Activated CD4-positive, alpha-beta T cell treated with anti-CD3 and anti-CD28 coated beads, Interleukin-2, Interleukin-6, amounts not matched to agents 100 ng/mL and 50 ng/mL, durations not matched to agents 16 hours and 8 hours (primary cell): ENCODE data around the gene MRTFB.
A peak's percentile ranks its signal among the peaks of the same experiment; 100 is the strongest.

Experiments
- DNase-seq: peaks from one replicate; pipeline ENCODE4 v3.0.0-alpha.2; 2020

Gene MRTFB

GRCh38 chr16:14296663-14297062 is 225.5 kb downstream of the MRTFB start:
- no peak for DNase-seq

GRCh38 chr16:14298374-14299122 is 227.4 kb downstream of the MRTFB start:
- DNase-seq = no peak

DNA sequence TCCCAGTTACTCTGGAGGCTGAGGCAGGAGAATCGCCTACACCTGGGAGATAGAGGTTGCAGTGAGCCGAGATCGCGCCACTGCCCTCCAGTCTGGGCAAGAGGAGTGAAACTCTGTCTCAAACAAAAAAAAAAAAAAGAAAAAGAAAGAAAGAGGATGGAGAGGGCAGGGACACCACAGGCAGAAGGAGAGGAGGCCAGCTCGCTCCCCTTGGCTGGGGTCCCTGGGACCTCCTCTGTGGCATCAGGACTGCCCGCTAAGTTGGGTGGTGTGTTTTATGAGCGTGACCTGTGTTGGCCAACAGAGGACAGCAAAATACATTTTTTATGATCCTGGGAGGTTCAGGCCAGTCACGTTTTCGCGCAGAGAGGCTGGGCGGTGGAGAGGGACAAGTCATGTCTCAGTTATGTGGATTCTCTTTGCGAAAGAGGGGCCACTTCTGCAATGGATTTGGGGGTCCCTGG is 229.6 kb downstream of the MRTFB start:
- DNase-seq = peak; percentile 48

DNA sequence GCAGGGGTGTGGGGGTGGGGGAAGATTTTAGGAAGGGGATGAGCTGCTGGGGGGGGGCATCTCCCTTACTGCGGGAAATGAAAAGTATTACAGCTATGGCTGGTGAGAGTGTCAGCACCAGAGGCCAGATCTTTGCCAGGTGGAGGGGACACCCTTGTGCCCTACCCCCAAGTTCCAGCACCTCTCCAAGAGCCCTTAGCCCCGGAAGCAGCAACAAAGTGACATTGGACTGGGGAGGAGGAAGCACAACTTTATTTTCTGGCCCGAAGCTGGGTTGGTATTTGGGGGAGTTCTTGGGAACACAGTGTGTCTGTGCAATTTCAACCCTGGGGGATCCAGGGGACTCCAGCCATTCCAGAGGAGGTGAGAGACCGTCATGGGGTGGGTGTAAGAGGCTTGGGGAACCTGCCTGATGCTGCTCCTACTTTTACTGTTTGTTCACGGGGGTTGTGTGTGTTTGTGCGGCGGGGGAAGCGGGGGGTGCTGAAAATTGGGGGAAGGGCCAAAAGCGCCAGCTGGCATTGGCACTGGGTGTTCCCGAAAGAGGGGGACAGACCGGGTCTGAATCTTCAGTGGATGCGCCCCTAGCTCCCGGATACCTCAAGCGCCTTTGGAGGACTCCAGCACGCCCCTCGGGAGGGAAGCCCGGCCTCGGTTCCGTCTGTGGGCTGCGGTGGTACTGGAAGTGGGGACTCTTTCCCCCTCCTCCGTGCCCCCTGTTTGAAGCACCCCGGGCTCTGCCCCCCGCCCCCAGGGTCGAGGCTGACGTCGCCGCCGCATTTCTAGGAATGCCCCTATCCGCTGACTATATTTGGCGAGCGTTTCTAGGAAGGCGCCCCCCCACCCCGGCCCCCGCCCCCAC is 230.3 kb downstream of the MRTFB start:
- DNase-seq = no peak

GRCh38 chr16:14302031-14302398 is 230.9 kb downstream of the MRTFB start:
- DNase-seq = no peak

DNA sequence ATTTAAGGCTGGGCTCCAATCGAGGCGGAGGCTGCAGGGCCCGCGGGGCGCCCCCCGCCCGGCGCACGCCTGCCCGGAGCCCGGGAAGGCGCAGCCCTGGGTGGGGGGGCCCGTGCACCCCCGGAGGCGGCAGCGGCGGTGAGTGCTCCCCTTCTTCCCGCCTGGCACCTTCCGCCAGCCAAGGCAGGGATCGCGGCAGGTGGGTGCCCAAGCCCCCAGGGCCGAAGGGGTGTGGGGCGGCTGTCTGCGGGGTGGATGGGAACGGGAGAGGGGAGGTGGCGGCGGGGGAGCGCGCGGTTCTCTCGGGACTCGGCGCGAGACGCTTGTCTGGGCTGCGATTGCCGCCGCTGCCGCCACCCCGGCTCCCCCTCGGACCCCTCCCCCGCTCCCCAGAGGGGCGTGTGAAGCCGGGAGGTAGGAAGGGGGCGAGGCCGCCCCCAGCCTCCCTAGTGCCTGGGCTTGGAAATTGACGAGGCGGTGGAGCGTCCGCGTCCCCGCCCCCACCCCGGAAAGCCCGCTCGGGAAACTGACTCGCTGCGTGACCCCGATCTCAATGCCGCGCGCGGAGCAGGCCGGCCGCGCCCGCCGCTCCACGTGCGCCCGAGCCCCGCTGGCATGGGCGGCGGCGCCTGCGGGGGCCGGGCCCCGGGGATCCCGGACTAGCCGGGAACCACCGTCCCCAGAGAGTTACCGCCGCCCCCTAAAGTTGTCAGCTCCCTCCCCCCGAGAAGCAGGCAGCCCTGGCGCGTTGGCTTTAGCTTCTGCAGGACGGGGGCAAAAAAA is 231.5 kb downstream of the MRTFB start:
- DNase-seq = no peak

DNA sequence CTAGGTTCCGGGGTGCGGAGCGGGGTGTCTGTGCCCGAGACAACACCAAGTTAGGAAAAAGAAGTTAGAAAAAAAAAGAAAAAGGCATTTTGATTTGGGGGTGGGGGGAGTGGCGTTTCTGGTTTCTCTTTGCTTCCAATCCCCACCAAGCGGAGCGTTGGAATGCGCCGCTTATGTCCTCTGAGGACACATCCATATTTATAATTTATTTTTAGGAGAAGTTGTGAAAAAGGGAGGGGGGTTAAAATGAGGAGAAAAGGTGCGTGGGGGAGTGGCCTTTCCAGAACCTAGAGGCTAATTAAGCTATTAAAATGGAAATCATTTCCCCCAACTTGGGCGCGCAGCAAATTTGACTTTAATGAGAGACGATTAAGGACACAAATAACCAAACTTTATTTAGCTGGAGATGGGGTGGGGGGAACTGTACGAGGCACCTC is 232.1 kb downstream of the MRTFB start:
- DNase-seq = no peak

GRCh38 chr16:14303639-14304394 is 232.7 kb downstream of the MRTFB start:
- no peak for DNase-seq

GRCh38 chr16:14304891-14305460 is 233.9 kb downstream of the MRTFB start:
- no peak for DNase-seq

GRCh38 chr16:14306485-14307058 is 235.5 kb downstream of the MRTFB start:
- no peak for DNase-seq

GRCh38 chr16:14307059-14307526 is 236.0 kb downstream of the MRTFB start:
- DNase-seq = no peak

- no peak for DNase-seq
These were observed 236.6 kb downstream of the MRTFB start for GRCh38 chr16:14307527-14308367.

DNA sequence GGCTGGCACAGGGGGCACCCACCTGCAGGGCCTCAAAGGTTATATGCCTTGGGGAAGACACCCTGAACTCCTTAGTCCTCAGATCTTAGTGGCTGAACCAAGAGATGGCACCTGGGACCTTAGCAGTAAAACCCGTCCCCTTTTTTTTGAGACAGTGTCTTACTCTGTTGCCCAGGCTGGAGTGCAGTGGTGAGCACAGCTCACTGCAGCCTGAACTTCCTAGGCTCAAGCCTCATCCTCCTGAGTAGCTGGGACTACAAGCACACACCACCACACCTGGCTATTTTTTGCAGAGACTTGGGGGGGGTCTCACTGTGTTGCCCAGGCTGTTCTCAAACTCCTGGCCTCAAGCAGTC is 237.2 kb downstream of the MRTFB start:
- no peak for DNase-seq

DNA sequence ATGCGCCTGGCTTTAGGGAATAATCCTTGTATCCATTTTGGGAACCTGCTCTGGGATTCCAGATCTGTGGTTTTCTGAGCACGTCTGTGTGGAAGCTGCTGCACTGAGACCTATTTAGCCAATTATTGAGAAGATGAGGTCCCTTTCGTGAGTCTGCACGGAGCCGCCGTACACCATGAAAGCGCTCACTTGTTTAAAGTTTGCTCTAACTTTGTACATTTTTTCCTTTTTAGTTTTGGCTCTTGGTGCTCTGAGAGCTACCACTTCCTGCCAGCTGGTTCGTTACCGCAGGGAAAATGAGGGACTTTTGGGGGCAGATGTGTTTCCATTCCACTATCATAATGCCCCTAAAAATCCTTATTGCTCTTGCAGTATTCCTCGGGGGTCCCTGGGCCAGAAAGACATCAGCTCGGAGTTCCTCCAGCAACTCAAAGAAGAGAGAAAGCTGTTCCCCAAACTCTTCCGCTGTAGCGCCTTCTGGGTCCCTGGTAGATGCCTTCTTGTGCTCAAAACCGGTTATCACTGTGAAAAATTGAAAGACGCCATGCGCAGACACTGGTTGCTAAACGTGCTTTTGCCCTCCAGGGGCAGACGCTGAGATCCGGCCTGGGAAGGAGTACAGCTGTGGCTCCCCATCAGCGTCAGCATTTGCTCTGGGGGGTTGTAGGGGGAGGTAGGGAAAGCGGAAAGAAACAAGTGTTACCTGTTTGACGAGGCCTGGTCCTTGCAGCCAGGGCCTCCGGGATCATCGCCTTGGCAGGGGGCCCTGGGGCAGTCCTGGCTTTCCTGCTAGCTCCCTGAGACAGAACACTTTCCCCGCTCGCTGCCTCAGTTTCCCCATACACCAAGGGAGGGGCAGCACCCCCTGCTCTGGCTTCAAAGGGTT is 238.1 kb downstream of the MRTFB start:
- DNase-seq = peak; percentile 27

- no peak for DNase-seq
These were observed 238.8 kb downstream of the MRTFB start for GRCh38 chr16:14309906-14310305.

GRCh38 chr16:14310519-14310991 is 239.4 kb downstream of the MRTFB start:
- DNase-seq = no peak

DNA sequence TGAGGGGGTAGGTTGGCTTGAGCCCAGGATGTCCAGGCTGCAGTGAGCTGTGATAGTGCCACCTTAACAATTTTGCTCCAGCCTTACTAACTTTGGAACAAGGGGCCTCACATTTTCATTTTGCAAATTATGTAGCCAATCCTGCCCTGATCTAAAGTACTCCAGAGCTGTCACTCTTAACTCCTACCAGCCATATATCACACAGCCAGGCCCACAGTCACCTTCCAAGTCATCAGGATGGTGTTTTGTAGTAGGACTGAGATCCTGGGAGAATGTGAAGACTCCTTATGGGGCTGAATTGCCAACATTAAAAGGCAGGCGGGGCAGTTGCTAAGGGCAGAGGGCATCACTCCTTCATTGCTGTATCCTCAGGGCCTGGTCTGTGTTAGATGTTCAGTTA is 243.0 kb downstream of the MRTFB start:
- DNase-seq = no peak

DNA sequence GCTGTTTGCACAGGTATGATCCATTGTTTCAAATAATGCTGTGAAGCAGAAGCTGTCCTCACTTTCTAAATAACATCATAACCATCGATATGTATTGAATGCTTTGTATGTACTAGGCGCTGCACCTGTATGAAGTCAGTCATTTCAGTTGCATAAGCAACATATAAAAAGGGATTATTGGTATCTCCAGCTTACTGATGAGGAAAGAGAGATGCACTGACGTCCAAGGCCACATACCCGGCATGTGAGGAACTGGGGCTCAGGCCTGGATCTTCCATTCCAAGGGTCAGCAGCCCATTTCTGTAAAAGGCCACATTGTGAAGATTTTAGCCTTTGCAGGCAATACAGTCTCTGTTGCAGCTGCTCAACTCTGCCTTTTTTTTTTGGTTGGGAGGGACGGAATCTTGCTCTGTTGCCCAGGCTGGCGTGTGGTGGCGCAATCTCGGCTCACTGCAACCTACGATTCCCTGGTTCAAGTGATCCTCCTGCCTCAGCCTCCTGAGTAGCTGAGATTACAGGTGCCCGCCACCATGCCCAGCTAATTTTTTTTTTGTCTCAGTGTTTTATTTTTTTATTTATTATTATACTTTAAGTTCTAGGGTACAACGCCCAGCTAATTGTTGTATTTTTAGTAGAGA is 244.7 kb downstream of the MRTFB start:
- DNase-seq = no peak
